GM21367 (cell line): ENCODE measurements around the gene ABLIM2.

Source experiments
- ATAC-seq: cut with Tn5 transposase; IDR thresholded peaks from one replicate; pipeline ENCODE4 v1.9.1; 2021; ENCODE audit not compliant: unreplicated experiment

The ABLIM2 gene

GRCh38 chr4:8123389-8123788 lies 35.2 kb downstream of the ABLIM2 start:
- ATAC-seq: no peak

DNA sequence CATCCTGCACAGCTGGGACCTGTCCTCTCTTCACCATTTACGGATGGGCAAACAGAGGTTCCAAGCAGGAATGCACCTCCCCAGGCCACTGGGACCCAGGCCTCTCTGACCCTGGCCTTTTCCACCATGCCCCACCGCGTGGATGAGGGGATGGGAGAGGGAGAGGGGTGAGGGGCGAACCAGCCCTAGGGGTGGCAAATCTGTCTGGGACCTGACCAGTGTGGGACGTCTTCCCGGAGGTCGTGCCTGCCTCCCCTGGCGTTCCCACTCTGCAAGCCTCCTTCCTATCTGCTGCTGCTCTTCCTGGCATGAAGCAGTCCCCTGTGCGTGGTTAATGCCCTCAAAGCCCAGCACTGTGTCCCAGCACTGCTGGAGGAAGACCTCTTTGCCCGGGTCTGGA lies 35.9 kb downstream of the ABLIM2 start:
- no peak for ATAC-seq

DNA sequence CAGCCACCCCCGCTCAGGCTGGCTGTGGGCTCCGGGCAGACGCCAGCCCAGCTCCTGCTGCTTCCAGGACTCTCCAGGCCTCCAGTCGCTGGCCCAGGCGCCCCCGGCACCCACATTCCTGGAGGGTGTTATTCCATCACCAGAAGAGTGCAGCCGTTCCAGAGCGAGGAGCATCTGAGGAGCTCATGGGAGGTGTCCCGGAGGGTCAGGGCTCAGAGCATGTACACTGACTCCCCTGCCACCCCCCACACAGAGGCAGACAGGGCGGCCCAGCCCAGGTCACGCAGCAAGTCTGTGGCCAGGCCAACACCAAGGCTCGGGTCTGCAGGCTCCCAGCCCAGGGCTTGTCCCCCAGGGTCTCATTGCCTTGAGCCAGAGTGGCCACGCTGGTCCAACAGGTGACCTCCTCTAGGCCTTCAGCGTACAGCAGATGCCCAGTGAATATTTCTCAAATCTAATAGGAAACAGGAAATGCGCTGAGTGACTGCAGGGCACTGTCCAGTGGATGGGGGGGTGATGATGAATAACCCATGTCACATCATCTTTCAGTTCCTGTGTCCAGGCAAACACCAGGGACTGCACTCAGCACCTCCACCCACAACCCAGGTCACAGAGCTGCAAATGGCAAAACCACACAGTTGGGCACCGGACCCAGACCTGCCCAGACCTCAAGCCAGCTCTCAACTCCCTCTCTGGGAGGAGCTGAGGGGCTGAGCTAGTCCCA lies 37.2 kb downstream of the ABLIM2 start:
- ATAC-seq: no peak

GRCh38 chr4:8120501-8120900 lies 38.1 kb downstream of the ABLIM2 start:
- no peak for ATAC-seq

- ATAC-seq: no peak
These were observed 38.7 kb downstream of the ABLIM2 start for GRCh38 chr4:8119877-8120276.

DNA sequence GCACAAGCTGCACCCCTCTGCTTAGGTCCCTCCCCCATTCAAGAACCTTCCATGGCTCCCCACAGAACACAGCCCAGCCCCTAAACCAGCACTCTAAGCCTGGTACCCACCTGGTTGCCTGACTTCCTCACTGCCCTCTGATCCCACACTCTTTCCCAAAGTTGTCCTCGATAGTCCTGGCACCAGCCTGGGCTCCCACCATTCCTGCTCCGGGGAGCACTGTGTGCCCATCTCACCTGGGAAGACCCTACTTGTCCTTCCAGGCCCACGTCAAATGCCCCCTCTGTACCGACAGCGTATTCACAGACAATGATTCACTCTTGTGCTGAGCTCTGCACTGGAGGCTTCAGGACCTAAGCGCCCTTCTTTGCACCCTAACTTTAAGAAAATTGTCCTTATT lies 40.1 kb downstream of the ABLIM2 start:
- no peak for ATAC-seq

- no peak for ATAC-seq
These were observed 40.6 kb downstream of the ABLIM2 start for GRCh38 chr4:8118035-8118434.

DNA sequence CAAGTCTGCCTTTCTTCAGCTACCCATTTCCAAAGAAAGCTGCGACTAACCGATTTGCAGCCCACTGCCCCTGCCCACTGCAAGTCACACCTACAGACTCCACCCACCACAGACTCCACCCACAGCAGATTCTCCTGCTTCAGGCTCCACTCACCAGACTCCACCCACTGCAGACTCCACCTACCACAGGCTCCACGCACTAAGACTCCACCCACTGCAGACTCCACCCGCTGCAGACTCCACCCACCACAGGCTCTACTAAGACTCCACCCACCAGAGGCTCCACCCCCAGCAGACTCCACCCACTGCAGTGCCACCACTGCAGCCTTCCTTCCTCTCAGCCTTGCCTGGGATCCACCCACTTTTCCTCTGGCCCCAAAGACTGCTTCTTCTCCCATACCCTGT lies 41.3 kb downstream of the ABLIM2 start:
- no peak for ATAC-seq

DNA sequence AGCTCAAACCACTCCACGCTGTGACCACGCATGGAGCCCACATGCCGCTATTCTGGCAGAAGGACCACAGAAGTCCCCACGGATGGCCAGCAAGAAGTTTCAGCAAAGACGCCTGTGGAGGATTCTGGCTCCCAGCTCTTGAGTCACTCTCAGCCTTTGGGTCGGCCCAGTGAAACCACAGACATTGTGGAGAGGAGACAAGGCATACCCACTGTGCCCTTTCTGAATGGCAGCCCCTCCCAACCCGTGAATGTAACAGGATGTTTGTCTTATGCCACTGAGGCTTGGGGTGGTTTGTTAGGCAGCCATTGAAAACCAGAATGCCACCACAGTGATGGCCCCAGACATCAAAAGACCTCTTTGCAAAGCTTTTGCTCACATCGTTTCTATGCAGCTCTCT lies 42.7 kb downstream of the ABLIM2 start:
- ATAC-seq: no peak

DNA sequence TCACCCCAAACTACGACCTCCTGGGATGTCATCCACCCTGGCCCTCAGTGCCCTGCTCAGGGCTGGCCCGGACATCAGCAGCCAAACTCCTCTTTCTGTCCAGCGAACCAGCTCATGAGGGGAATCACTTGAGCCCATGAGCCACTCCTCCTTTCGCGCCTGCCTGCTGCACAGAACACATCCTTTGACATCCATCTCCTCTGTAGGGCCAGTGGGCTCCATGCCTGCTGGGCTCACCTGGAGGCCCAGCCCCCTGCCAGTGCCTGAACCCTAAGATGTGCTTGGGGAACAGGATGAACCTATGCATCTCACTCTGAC lies 43.5 kb downstream of the ABLIM2 start:
- ATAC-seq: no peak

DNA sequence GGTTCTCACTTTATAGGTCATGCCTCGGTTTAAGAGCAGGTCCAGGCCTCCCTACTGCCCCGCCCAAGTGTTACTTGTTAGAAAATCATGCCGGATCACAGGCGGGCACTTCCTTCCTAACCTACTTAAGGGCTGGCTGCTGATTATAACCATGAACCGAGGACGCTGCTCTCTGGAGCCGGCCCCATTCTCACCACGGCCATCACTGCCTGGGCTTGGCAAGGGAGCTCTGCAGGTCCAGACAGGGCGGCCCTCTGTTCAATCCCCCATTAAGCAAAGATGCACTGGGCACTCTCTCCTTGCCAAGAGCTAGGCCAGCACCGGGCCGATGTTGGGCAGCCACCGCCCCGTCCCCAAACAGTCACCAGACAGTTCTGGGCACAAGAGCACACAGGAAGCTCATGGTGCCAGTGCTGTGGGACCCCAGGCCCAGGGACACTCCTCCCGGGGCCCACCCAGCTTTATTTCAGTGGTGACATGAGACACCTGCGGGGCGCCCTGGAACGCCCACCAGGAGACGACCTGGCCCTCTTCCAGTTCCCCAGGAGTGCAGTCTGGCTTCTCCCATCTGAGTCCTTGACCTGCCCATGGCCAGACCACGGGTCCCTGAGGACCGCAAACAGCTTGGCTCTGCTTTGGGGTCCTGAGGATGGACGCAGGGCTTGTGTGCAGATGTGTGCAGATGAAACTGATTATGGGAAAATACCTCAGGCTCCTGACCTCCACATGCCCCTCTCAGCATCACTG lies 44.0 kb downstream of the ABLIM2 start:
- no peak for ATAC-seq

DNA sequence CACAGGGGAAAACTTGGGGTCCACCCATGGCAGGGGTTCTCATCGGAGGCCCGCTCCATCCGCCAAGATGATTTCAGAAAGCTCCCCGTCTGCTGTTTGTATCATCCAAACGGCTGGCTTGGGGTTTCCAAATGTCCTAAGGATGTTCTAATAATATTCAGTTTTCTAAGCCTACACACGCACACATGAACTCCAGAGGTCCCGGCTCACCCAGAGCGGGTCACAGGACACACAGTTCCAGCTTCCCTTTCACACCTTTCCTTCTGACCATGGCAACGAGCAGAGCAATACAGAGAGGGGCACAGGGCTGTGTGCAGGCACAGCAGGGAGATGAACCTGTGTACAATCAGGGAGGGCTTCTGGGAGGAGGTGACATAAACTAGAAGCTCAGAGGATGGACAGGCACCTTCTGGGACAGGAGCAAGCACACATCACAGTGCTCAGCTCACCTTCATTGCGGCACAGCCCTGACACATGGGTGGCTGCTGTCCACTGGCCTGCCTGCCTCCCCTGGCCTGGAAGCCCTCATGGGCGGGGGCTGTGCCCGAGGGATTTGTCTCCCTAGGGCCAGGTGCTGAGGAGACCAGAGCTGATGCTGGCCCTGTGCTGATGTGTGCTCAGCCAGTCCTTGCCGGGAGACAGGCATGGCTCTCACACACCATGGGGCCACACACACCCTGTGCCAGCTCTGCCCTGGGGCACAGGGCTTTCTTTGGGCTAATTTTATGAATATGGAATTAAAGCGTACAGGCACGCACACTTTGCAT lies 44.8 kb downstream of the ABLIM2 start:
- no peak for ATAC-seq

GRCh38 chr4:8112672-8113071 lies 45.9 kb downstream of the ABLIM2 start:
- ATAC-seq: no peak

GRCh38 chr4:8112036-8112576 lies 46.5 kb downstream of the ABLIM2 start:
- no peak for ATAC-seq

- no peak for ATAC-seq
These were observed 48.3 kb downstream of the ABLIM2 start for GRCh38 chr4:8110071-8110986.

DNA sequence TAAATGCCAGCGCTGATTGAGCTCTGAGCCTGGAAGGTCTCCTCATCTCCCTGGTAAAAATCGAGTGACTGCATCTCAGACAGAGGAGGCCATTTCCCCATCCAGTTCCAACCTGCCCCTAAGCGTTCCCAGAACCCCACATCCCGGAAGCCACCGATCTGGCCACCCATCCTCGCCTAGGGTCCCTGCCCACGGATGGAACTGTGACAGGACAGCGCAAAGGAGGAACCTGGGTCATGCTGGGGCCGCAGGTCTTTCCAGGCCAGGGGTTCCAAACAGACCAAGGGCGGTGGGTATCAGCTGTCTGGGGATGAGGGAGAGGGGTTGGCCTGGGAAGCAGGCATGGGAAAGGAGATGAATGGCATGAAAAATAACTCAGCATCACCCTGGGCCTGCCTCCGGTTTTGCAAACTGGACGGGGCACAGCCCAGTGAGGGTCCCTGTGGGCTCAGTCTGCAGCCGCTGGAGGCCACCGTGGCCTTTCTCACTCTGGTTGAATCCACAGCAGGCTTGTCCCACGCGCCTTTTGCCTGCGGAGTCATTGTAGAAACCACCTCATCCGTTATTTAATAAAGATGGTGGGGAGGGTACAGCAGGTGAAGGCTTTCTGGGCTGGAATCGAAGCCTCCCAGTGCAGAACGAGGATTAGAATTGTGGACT lies 49.1 kb downstream of the ABLIM2 start:
- ATAC-seq: no peak

GRCh38 chr4:8108991-8109390 lies 49.6 kb downstream of the ABLIM2 start:
- ATAC-seq: no peak

DNA sequence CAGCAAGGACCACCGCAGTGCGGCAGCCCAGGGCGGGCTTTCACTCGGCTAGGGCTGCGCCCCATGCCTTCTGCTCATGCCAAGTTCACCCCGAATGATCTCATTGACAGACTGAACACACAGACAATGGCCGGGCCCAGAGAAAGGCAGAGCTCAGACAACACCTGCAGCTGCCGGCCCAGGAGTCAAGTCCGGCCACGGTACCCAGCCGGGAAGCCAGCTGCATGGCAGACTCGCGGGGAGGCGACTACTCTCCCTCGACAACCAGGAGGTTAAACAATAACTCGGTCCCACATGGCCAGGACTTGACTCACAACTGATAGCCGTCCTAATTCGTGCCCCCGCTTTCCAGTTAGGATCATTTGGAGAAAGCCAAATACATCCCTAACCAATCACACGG lies 50.4 kb downstream of the ABLIM2 start:
- no peak for ATAC-seq

DNA sequence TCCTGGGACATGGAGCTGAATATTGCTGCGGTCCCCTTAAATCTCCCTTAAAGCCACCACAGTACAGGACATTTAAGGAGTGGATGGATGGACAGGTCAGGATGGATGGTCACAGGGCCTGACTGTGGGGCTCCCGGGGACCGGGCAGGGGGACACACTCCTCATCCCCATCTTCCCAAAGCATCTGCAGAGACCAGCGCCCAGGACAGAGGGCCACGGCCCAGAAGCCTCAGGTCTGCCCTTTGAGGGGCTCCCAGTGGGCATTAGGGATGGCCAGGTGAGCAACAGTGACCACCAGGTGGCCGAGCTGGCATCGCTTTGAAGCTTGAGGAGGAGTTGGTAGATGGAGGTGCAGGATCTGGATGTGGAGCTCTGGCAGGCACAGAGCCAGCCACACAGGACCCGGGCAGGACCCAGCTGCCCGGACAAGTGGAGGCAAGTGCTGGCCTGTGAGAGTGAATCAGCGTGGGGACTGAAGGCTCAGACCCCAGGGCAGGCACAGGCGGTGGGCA lies 51.4 kb downstream of the ABLIM2 start:
- ATAC-seq: no peak

- no peak for ATAC-seq
These were observed 52.1 kb downstream of the ABLIM2 start for GRCh38 chr4:8106451-8107025.
